Chondrocyte (in vitro differentiated cells): ENCODE results near the gene ABCA9. TPM values are rescaled to one million over a fixed set of nuclear protein-coding genes. Genes with fewer than 3 reads are reported as not detected.
"Not testable (repeated sequence)": the region's sequence is repeated elsewhere in the genome, so short reads cannot be mapped to it uniquely, and the experiment has no call there.

Experiments used
- DNase-seq: peaks from one replicate; pipeline ENCODE4 v3.0.0; 2021; ENCODE audit warnings: mixed read lengths, low spot score
- H3K27ac Mint-ChIP-seq: one replicate; pipeline ENCODE4 v1.8.0; 2021; ENCODE audit warnings: mild to moderate bottlenecking, moderate library complexity, mixed read lengths; ENCODE audit not compliant: unreplicated experiment
- H3K27me3 Mint-ChIP-seq: 2 replicates; pipeline ENCODE4 v1.8.0; 2021; ENCODE audit warnings: low read depth, mixed read lengths
- H3K36me3 Mint-ChIP-seq: 2 replicates; pipeline ENCODE4 v1.8.0; 2021; ENCODE audit warnings: low read depth, mixed read lengths
- H3K4me1 Mint-ChIP-seq: 2 replicates; pipeline ENCODE4 v1.8.0; 2021; ENCODE audit warnings: low read depth, mild to moderate bottlenecking, mixed read lengths
- H3K4me3 Mint-ChIP-seq: one replicate; pipeline ENCODE4 v1.8.0; 2021; ENCODE audit warnings: mild to moderate bottlenecking, moderate library complexity, mixed read lengths; ENCODE audit not compliant: unreplicated experiment
- H3K9me3 Mint-ChIP-seq: 2 replicates; pipeline ENCODE4 v1.8.0; 2021; ENCODE audit warnings: low read depth, mixed read lengths
- CTCF ChIP-seq: fragments of 200-600 bp; sonication (generic); IDR thresholded peaks from 2 replicates; pipeline ENCODE4 v1.5.0; 2021; ENCODE audit warnings: antibody characterized with exemption, mild to moderate bottlenecking, moderate library complexity
- total RNA-seq: library from RNA; stranded (reverse); gene quantifications from 3 replicates; pipeline ENCODE4 v1.2.1, GENCODE V29; 2021

Gene ABCA9
- total RNA-seq, 1 donor from 2014 or later, result 0.05 TPM

DNA sequence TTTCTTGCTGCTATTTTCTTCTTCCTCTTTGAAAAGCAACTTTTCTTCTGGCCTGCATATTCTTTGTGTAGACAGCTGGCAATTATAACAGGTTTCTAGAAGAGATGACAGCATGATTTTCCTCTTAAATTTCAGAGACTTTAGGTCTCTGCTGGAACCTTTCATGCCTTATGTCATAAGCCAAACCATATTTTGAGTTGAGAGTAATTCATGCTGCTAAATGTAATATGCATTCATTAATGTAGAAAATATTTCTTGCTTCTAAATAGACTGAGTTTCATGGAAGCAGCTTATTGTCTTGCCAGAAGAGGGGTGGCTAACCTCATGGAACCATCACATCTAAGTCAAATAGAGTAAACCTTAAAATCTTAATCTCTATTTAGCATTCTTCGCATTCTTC, 25.9 kb upstream of the ABCA9 start:
- no peak overlapping the region for H3K4me3 Mint-ChIP-seq
- no peaks in the 10 kb centered on the region for H3K27me3 Mint-ChIP-seq
- H3K36me3 Mint-ChIP-seq, result no peaks in the 10 kb centered on the region
- H3K9me3 Mint-ChIP-seq, result peaks cover 8% of the 10 kb centered on the region
- TF ChIP-seq CTCF, result no peak
- no peaks in the 10 kb centered on the region for H3K4me1 Mint-ChIP-seq
- no peak overlapping the region for H3K27ac Mint-ChIP-seq
- no peak for DNase-seq

- DNase-seq, result no peak
- Mint-ChIP-seq H3K27ac (peak overlapping the region; percentile 18), H3K4me1 (no peaks in the 10 kb centered on the region), H3K4me3 (no peak overlapping the region), H3K36me3 (no peaks in the 10 kb centered on the region), H3K27me3 (no peaks in the 10 kb centered on the region), H3K9me3 (peaks cover 8% of the 10 kb centered on the region)
- TF ChIP-seq CTCF, result peak; percentile 50
Measured at GRCh38 chr17:69084911-69085310, 24.2 kb upstream of the ABCA9 start.

GRCh38 chr17:69082696-69083095, 22.0 kb upstream of the ABCA9 start:
- TF ChIP-seq CTCF, result no peak
- H3K4me3 Mint-ChIP-seq, result no peak overlapping the region
- no peak overlapping the region for H3K27ac Mint-ChIP-seq
- H3K4me1 Mint-ChIP-seq, result no peaks in the 10 kb centered on the region
- DNase-seq, result no peak
- peaks cover 8% of the 10 kb centered on the region for H3K9me3 Mint-ChIP-seq
- H3K27me3 Mint-ChIP-seq, result no peaks in the 10 kb centered on the region
- H3K36me3 Mint-ChIP-seq, result no peaks in the 10 kb centered on the region

DNA sequence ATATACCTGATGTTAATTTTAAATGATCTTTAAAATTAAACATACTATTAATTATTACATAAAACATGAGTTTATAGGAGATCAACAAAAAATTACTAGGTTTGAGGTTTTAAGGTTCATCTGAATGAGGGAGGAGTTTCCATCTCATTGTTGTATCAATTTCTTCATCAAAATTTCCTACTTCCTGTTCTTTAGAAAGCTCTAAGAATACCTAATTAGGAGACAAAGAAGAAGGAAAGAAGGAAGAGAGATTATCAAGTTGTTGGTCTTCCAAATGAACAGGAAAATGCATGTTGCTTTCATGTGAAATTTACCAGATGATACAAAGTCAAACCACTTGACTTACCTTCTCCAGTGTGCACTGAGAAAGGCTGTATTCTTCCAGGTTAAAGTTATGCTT, 18.1 kb upstream of the ABCA9 start:
- no peak for TF ChIP-seq CTCF

GRCh38 chr17:69075823-69076222, 15.1 kb upstream of the ABCA9 start:
- no peak for DNase-seq
- Mint-ChIP-seq H3K36me3 (peaks cover 1% of the 10 kb centered on the region), H3K9me3 (peaks cover 25% of the 10 kb centered on the region), H3K27me3 (no peaks in the 10 kb centered on the region), H3K27ac (no peak overlapping the region), H3K4me3 (no peak overlapping the region), H3K4me1 (no peaks in the 10 kb centered on the region)
- TF ChIP-seq CTCF, result no peak

More for the DNA sequence above, 18.1 kb upstream of the ABCA9 start:
- no peaks in the 10 kb centered on the region for H3K4me1 Mint-ChIP-seq
- H3K4me3 Mint-ChIP-seq, result no peak overlapping the region
- H3K27me3 Mint-ChIP-seq, result no peaks in the 10 kb centered on the region
- peaks cover under 1% of the 10 kb centered on the region for H3K36me3 Mint-ChIP-seq
- peaks cover 27% of the 10 kb centered on the region for H3K9me3 Mint-ChIP-seq
- no peak overlapping the region for H3K27ac Mint-ChIP-seq
- DNase-seq, result no peak

- not testable (repeated sequence) for DNase-seq, H3K27ac Mint-ChIP-seq, H3K4me1 Mint-ChIP-seq, H3K27me3 Mint-ChIP-seq, H3K4me3 Mint-ChIP-seq, H3K36me3 Mint-ChIP-seq
- H3K9me3 Mint-ChIP-seq, result peaks cover 25% of the 10 kb centered on the region
Measured at GRCh38 chr17:69073392-69073791, 12.7 kb upstream of the ABCA9 start.

- H3K27me3 Mint-ChIP-seq, H3K4me1 Mint-ChIP-seq, H3K36me3 Mint-ChIP-seq, DNase-seq, H3K27ac Mint-ChIP-seq, H3K4me3 Mint-ChIP-seq: not testable (repeated sequence)
- H3K9me3 Mint-ChIP-seq, result peaks cover 25% of the 10 kb centered on the region
Measured at GRCh38 chr17:69072803-69073256, 12.1 kb upstream of the ABCA9 start.

- not testable (repeated sequence) for H3K4me1 Mint-ChIP-seq, DNase-seq, H3K36me3 Mint-ChIP-seq, H3K4me3 Mint-ChIP-seq, H3K27me3 Mint-ChIP-seq, H3K27ac Mint-ChIP-seq
- peaks cover 18% of the 10 kb centered on the region for H3K9me3 Mint-ChIP-seq
Measured at GRCh38 chr17:69071233-69071586, 10.5 kb upstream of the ABCA9 start.
